ENCODE data around the gene IER5L. TPM values are rescaled to one million over a fixed set of nuclear protein-coding genes. Genes with fewer than 3 reads are reported as not detected.

IER5L gene
- total RNA-seq, 2 donors from 2014 or later, result 7.2 to 30.7 TPM

Other genes starting within 250 kb of the IER5L start
- 10 to 100 TPM; 26.6 to 27.3 TPM for gene DOLK, start 230.7 kb downstream of the IER5L start, total RNA-seq
- gene NUP188, start 230.6 kb downstream of the IER5L start, total RNA-seq, result 10 to 100 TPM; 34.6 to 88.6 TPM
- 100 to 1,000 TPM; 113 to 178 TPM for gene SH3GLB2, start 149.9 kb downstream of the IER5L start, total RNA-seq
- gene MIGA2, start 141.6 kb downstream of the IER5L start, total RNA-seq, result 10 to 100 TPM; 54.5 to 56.5 TPM
- 10 to 100 TPM; 13.5 to 24.1 TPM for gene DOLPP1, start 97.2 kb downstream of the IER5L start, total RNA-seq
- gene CRAT, start 67.5 kb downstream of the IER5L start, total RNA-seq, result 10 to 100 TPM; 59.8 to 98.3 TPM
- 100 to 1,000 TPM; 165 to 173 TPM for gene PTPA, start 66.8 kb downstream of the IER5L start, total RNA-seq